Inflammatory macrophage (primary cell): Measurements from ENCODE around the gene NOTCH3.

Experiments
- DNase-seq, 2 donors: peaks; one replicate each; pipeline ENCODE4 v3.0.0-alpha.2; 2020 to 2022

Gene NOTCH3

GRCh38 chr19:15235781-15236180 is 35.0 kb upstream of the NOTCH3 start:
- DNase-seq, result peak; percentile 76 to 88

GRCh38 chr19:15234431-15235130 is 33.8 kb upstream of the NOTCH3 start:
- DNase-seq, result no peak

GRCh38 chr19:15231271-15231670 is 30.5 kb upstream of the NOTCH3 start:
- peak; percentile 23 to 70 for DNase-seq

GRCh38 chr19:15227261-15227660 is 26.5 kb upstream of the NOTCH3 start:
- no peak for DNase-seq

GRCh38 chr19:15225760-15226159 is 25.0 kb upstream of the NOTCH3 start:
- DNase-seq, result no peak

DNA sequence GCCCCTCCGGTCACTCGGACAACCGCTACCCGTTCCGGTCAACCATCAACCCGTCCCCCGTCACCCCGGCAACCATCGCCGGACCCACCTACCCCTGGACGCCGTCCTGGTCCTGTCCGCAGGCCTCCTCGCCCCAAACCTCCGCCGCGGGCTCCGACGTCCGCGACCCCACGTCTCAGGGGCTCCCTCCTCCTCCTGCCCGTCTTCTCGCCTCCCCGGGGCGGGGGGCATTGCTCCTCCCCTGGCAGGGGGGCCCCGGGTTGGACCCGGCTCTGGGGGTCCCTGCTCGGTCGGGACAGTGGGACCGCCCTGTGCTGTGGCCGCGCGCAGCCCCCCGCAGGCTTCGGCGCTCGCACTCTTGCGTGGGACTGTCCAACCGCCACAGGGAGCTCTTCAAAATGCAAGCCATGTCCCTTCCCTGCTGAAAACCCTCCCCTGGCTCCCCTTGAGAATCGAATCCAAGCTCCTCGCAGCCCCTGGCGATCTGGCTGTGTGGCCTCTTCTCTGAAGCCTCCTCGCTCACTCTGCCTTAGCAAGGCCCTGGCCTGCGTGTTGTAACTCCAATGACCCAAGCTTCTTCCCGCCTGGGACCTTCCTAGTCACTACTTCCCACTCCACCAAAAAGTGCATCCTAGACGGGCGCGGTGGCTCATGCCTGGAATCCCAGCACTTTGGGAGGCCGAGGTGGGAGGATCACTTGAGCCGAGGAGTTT is 23.0 kb upstream of the NOTCH3 start:
- DNase-seq, result peak; percentile 36 to 71

- DNase-seq, result peak; percentile 85 to 91
Measured at GRCh38 chr19:15222738-15223648, 22.2 kb upstream of the NOTCH3 start.

DNA sequence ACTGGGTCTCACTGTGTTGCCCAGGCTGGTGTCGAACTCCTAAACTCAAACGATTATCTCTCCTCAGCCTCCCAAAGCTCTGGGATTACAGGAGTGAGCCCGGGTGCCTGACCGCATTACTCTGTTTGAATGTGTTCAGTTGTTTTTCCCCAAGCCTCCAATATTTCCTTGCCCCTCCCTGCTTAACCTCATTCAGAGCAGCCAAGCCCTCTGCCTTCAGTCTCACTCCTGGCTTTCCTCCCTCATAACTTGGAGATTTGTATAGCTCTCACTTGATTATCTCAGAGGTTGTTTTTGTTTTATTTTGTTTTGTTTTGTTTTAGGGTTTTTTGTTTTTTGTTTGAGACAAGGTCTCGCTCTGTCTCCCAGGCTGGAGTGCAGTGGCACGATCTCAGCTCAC is 20.0 kb upstream of the NOTCH3 start:
- DNase-seq, result no peak

DNA sequence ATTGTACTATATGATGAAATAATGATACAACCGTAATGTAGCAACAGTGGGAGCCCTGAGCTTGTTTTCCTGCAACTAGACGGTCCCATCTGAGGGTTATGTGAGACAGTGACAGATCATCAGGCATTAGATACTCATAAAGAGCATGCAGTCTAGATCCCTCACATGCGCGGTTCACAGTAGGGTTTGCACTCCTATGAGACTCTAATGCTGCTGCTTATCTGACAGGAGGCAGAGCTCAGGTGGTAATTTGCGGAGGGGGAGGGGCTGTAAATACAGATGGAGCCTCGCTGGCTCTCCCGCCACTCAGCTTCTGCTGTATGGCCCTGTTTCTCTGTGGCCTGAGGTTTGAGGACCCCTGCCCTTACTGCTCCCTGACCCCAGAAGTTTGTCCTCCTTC is 17.7 kb upstream of the NOTCH3 start:
- DNase-seq, result no peak

DNA sequence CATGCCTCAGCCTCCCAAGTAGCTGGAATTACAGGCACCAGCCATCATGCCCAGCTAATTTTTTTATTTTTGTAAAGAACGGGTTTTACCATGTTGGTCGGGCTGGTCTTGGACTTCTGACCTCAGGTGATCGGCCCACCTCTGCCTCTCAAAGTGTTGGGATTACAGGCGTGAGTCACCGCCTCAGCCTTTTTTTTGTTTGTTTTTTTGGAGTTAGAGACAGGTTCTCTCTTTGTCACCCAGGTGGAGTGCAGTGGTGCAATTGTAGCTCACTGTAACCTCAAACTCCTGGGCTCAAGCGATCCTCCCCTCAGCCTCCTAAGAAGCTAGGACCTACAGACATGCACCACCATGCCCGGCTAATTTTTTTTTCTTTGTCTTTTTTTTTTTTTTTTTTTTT is 15.6 kb upstream of the NOTCH3 start:
- no peak for DNase-seq

- no peak for DNase-seq
Measured at GRCh38 chr19:15213715-15214381, 13.1 kb upstream of the NOTCH3 start.

- peak; percentile 82 to 91 for DNase-seq
Measured at GRCh38 chr19:15212711-15213110, 11.9 kb upstream of the NOTCH3 start.

DNA sequence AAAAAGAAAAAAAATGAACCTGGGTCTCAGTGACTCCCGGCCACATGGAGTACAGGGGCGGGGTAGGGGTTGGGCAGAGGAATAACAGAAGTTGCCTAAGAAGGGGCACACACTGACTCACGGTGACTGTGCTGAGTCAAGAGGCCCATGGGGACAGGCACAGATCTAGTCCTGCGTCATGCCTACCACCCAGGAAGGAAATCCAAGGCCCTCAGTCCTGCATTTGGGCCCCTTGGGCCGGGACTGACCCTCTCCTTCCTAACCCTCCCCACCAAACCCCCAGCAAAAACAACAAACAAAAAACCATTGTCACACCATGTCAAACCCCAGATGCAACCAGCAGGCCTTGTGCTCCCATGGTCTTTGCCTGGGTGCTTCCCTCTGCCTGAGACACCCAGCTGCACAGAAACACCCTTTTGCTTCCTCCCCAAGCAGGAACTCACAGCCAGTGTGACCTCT is 9.6 kb upstream of the NOTCH3 start:
- DNase-seq, result peak; percentile 97

DNA sequence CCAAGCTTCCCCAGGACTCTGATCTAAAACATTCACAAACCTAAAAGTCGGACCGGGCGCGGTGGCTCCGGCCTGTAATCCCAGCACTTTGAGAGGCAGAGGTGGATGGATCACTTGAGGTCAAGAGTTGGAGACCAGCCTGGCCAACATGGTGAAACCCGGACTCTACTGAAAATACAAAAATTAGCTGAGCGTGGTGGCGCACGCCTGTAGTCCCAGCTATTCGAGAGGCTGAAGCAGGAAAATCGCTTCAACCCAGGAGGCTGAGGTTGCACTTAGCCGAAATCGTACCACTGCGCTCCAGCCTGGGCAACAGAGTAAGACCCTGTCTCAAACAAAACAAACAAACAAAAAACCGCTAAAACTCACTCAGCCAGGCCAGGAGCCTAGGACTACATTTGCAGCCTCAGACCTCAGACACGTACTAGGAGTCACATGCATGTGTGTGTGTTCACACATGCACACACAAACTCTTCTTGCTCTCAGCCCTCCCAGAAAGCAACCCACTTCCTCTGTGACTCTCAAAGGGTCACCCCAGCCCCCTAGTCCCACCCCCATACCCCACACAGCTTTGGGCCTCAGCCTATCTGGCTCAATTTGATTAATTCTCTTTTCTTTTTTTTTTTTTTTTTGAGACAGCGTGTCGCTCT is 704 bp upstream of the NOTCH3 start:
- no peak for DNase-seq

DNA sequence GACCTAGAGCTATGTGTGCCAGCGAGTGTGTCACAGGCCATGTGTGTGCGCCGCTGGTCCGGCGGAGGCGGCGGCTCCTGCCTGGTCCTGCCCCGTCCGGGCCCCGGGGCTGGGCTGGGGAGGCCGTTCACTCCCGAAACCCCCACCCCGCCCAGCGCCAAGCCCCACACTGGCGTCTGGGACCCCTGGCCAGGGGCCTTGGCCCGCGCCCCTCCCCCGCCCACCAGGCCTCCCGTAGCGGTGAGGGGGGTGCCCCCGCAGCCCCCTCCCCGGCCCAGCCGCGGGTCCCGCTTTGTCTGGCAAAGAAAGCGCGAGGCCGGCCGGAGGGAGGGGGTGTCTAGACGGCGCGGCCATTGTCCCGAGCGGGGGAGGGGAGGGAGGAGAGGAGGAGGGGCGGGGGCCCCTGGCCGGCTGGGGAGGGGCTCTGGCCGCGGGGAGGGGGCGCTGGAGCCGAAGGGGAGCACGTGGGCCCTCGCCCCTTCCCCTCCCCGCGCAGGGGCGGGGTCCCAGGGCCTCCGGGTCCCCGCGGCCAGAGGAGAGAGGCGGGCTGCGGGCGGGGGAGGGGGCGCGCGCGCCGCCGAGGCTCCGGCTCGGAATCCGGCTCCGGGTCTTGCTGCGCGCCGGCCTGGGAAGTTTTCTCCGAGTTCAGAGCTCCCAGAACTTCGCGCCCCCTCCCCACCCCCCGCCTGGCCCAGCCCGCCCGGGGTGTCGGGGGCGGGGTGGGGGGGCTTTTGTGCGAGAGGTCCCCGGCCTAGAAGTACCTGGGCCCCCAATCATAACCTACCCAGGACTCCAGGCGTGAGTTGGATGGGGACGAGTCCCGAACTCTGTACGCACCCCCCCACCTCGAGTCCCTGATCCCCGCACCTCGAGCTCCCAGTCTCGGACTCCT is 888 bp downstream of the NOTCH3 start:
- no peak for DNase-seq

DNA sequence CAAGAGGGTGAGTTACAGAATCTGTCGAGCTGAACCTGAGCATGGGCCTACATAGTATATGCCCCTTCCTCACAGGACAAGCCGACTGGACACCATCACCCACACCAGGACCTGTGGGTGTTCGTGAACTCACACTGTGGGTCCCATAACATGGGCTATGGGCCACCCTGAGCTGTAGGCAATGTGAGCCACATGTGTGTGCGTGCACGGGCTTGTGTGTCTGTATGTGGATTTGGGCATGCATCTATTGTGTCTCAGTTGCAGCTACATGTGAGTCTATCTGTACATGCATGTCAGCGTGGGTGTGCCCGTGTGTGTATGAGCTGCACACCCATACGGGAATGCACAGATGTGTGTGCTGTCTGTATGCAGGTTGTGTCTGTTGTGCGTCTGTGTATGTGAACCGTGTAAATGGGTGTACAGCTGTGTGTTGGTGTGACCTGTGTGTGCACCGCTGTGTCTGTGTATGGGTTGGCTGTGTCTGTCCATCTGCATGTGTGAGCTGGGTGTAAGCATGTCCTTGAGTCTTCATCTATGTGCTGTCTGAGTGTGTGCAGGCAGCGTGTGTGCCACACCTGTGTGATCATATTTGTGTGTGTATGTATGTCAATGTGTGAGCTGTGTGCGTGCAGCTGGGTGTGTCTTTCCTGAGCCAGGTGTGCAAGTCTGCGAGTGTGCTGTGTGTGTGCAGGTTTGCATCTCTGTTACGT is 1.7 kb downstream of the NOTCH3 start:
- DNase-seq, result no peak

- DNase-seq, result no peak
Measured at GRCh38 chr19:15197942-15198341, 2.9 kb downstream of the NOTCH3 start.

GRCh38 chr19:15197275-15197941 is 3.4 kb downstream of the NOTCH3 start:
- DNase-seq, result peak; percentile 72 to 83

DNA sequence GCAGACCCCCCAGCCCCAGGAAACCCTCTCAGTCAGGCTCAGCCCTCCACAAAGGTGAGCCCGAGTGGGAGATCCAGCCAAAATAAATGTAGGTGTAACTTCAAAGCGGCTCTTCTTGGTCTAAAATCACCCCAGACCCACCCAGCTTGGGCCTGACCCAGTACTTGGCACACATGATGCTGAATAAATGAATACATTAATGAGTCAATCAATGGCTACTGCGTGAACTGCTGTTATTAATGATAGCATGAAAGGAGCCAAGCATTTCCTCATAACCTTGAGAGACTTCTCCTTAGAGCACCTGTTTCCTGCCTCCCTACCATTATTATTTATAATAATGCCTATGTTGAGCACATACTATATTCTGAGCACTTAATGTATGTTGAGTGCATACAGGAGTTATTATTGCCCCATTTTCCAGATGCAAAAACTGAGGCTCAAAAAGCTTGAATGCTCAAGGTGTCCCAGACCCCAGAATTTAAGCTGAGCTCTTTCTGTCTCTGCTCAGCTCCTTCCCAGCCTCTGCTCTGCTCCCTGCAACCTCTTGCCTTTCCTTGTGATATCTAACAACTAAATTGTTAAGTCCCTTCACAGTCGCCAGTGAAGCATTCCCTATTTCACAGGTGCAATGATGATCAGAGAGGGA is 4.3 kb downstream of the NOTCH3 start:
- no peak for DNase-seq
